Measurements from ENCODE around the gene ZNF618. TPM values are rescaled to one million over a fixed set of nuclear protein-coding genes. Genes with fewer than 3 reads are reported as not detected.

ZNF618 gene
- total RNA-seq, 5 donors from 2014 or later (not counting 1 experiment from before 2014, with no cell fraction given) = 0.73 to 3.0 (median 1.4) TPM

Other genes with a start within 250 kb of the ZNF618 start
- 1 to 10 TPM in 3 of 5 donors, not detected in 2; 2.2 to 3.3 (median 3.0) TPM for gene AMBP, start 202.0 kb downstream of the ZNF618 start, total RNA-seq
- under 1 TPM in 1 of 5 donors, not detected in 4; 0.10 TPM for gene KIF12, start 223.0 kb downstream of the ZNF618 start, total RNA-seq

Measured in T-cell (primary cell).